Measurements from ENCODE around the gene GAREM1.

Gene GAREM1

DNA sequence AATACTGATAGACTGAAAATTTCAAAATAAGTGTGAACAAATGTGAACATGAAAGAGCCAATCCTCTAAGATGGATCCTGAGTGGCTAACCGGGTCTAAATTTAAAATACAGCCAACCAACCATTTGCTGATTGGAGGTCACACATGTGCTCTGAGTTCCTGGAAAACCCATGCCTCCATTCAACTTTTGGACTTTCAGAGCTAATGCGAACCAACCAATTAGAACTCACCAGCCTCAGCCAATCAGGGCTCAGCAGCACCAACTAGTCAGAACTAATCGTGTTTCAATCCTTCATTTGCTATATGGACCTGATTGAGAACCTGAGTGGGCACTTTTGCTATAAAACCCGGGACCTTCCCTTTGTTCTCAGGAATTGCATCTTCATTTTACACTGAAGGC is 169.3 kb downstream of the GAREM1 start:
- Histone ChIP-seq H3K4me1 (ENCODE audit: control insufficient read depth in 2 of 2, insufficient read depth in 1 of 2, low read depth in 1 of 2, low read length in 2 of 2) (no peaks in the 10 kb centered on the region), H3K27me3 (ENCODE audit: control insufficient read depth in 3 of 3, insufficient read depth in 3 of 3, low read depth in 1 of 3, low read length in 3 of 3) (no peaks in the 10 kb centered on the region), H3K4ac (ENCODE audit: low read length) (no peak overlapping the region), H2AK5ac (ENCODE audit: low read depth, low read length) (no peak overlapping the region), H3K9ac (ENCODE audit: low read depth, low read length, poor library complexity) (no peak overlapping the region), H2AFZ (ENCODE audit: low read length) (no peak overlapping the region), H4K8ac (ENCODE audit: low read depth, low read length) (no peak overlapping the region), H3K36me3 (replicated peaks in 1 of 2; ENCODE audit: control insufficient read depth in 2 of 2, insufficient read depth in 2 of 2, low read length in 2 of 2) (peaks cover 0 to 1% of the 10 kb centered on the region in 2 donors), H3K23ac (ENCODE audit: low read depth, low read length, poor library complexity) (no peak overlapping the region), H2BK15ac (ENCODE audit: low read length) (no peak overlapping the region), H4K91ac (ENCODE audit: low read depth, low read length, poor library complexity) (no peak overlapping the region), H2BK120ac (ENCODE audit: low read depth, low read length) (no peak overlapping the region), H3K18ac (ENCODE audit: low read length) (no peak overlapping the region), H3K4me2 (ENCODE audit: insufficient read depth, low read length, poor library complexity, severe bottlenecking) (no peak overlapping the region), H3K27ac (replicated peaks; ENCODE audit: low read length) (no peak overlapping the region), H3K4me3 (ENCODE audit: low read length in 2 of 2) (no peak overlapping the region), H2BK5ac (ENCODE audit: low read length) (no peak overlapping the region), H3K14ac (ENCODE audit: low read length) (no peak overlapping the region), H2BK12ac (ENCODE audit: low read length) (no peak overlapping the region), H3K9me3 (replicated peaks in 1 of 2; ENCODE audit: control insufficient read depth in 2 of 2, insufficient read depth in 1 of 2, low read depth in 1 of 2, low read length in 2 of 2) (no peaks in the 10 kb centered on the region), H3K79me1 (ENCODE audit: low read depth, low read length) (no peaks in the 10 kb centered on the region)
- no peak for DNase-seq (ENCODE audit: low spot score)
- no CpG with 5 or more reads among the region's 4 CpGs for WGBS, 2 donors (ENCODE audit: extremely low coverage in 2 of 2, insufficient read length in 2 of 2, insufficient replicate concordance in 1 of 2)

DNA sequence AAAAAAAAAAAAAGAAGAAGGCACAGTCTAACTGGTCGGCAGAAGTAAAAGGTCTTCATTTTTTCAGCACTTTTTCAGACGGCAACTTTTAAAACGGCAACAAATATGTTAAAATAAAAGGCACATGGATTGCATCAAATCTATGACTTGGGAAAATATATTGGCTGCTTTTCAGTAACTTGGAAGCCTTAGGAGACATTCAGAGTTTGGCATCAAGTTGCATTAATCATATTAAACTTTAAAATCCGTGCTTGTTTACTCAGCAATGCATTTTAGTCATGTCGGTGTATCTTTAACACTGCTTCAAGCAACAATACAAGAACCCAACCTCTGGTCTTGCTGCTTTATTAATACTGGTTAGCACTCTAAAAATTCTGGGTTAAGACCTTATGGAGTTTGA is 169.8 kb downstream of the GAREM1 start:
- no CpG with 5 or more reads among the region's 5 CpGs for WGBS, 2 donors (ENCODE audit: extremely low coverage in 2 of 2, insufficient read length in 2 of 2, insufficient replicate concordance in 1 of 2)
- Histone ChIP-seq H4K91ac (ENCODE audit: low read depth, low read length, poor library complexity) (no peak overlapping the region), H2BK15ac (ENCODE audit: low read length) (no peak overlapping the region), H3K23ac (ENCODE audit: low read depth, low read length, poor library complexity) (no peak overlapping the region), H3K4me3 (ENCODE audit: low read length in 2 of 2) (no peak overlapping the region), H2BK5ac (ENCODE audit: low read length) (no peak overlapping the region), H3K36me3 (replicated peaks in 1 of 2; ENCODE audit: control insufficient read depth in 2 of 2, insufficient read depth in 2 of 2, low read length in 2 of 2) (peaks cover 0 to 1% of the 10 kb centered on the region in 2 donors), H3K79me1 (ENCODE audit: low read depth, low read length) (no peaks in the 10 kb centered on the region), H3K4me1 (ENCODE audit: control insufficient read depth in 2 of 2, insufficient read depth in 1 of 2, low read depth in 1 of 2, low read length in 2 of 2) (no peaks in the 10 kb centered on the region), H3K27me3 (ENCODE audit: control insufficient read depth in 3 of 3, insufficient read depth in 3 of 3, low read depth in 1 of 3, low read length in 3 of 3) (no peaks in the 10 kb centered on the region), H2AFZ (ENCODE audit: low read length) (no peak overlapping the region), H3K14ac (ENCODE audit: low read length) (no peak overlapping the region), H3K4me2 (ENCODE audit: insufficient read depth, low read length, poor library complexity, severe bottlenecking) (no peak overlapping the region), H3K9me3 (replicated peaks in 1 of 2; ENCODE audit: control insufficient read depth in 2 of 2, insufficient read depth in 1 of 2, low read depth in 1 of 2, low read length in 2 of 2) (no peaks in the 10 kb centered on the region), H2BK120ac (ENCODE audit: low read depth, low read length) (no peak overlapping the region), H2BK12ac (ENCODE audit: low read length) (no peak overlapping the region), H4K8ac (ENCODE audit: low read depth, low read length) (no peak overlapping the region), H3K27ac (replicated peaks; ENCODE audit: low read length) (no peak overlapping the region), H2AK5ac (ENCODE audit: low read depth, low read length) (no peak overlapping the region), H3K4ac (ENCODE audit: low read length) (no peak overlapping the region), H3K9ac (ENCODE audit: low read depth, low read length, poor library complexity) (no peak overlapping the region), H3K18ac (ENCODE audit: low read length) (no peak overlapping the region)
- no peak for DNase-seq (ENCODE audit: low spot score)

DNA sequence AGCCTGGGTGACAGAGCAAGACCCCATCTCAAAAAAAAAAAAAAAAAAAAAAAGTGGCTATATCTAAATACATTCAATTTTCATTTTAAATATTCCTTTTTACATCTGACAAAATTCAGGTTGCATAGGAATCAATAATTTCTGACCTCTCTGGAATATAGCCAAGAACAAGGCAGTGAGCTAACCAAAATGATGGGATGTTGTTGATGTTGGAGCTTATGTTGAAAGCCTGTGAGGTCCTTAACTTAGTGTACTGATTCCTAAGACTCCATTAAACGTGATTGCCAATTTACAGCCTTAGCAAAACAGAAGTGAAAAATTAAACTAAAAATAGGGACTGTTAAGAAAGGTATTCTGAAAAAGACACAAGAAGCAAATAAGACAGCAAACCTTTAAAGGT is 171.2 kb downstream of the GAREM1 start:
- no peak overlapping the region for H2BK12ac ChIP-seq (ENCODE audit: low read length)
- no peak overlapping the region for H2BK120ac ChIP-seq (ENCODE audit: low read depth, low read length)
- no peak overlapping the region for H2BK5ac ChIP-seq (ENCODE audit: low read length)
- no peak overlapping the region for H3K4me2 ChIP-seq (ENCODE audit: insufficient read depth, low read length, poor library complexity, severe bottlenecking)
- no peak overlapping the region for H3K27ac ChIP-seq (replicated peaks; ENCODE audit: low read length)
- H3K4me1 ChIP-seq (ENCODE audit: control insufficient read depth in 2 of 2, insufficient read depth in 1 of 2, low read depth in 1 of 2, low read length in 2 of 2): no peaks in the 10 kb centered on the region
- no peak overlapping the region for H4K8ac ChIP-seq (ENCODE audit: low read depth, low read length)
- no peak overlapping the region for H3K14ac ChIP-seq (ENCODE audit: low read length)
- H3K27me3 ChIP-seq (ENCODE audit: control insufficient read depth in 3 of 3, insufficient read depth in 3 of 3, low read depth in 1 of 3, low read length in 3 of 3): no peaks in the 10 kb centered on the region
- H2AK5ac ChIP-seq (ENCODE audit: low read depth, low read length): no peak overlapping the region
- H3K18ac ChIP-seq (ENCODE audit: low read length): no peak overlapping the region
- H3K79me1 ChIP-seq (ENCODE audit: low read depth, low read length): no peaks in the 10 kb centered on the region
- no peak overlapping the region for H3K23ac ChIP-seq (ENCODE audit: low read depth, low read length, poor library complexity)
- no peak overlapping the region for H4K91ac ChIP-seq (ENCODE audit: low read depth, low read length, poor library complexity)
- no peak overlapping the region for H3K9ac ChIP-seq (ENCODE audit: low read depth, low read length, poor library complexity)
- no peaks in the 10 kb centered on the region for H3K36me3 ChIP-seq (replicated peaks in 1 of 2; ENCODE audit: control insufficient read depth in 2 of 2, insufficient read depth in 2 of 2, low read length in 2 of 2)
- no peak for DNase-seq (ENCODE audit: low spot score)
- no peak overlapping the region for H2AFZ ChIP-seq (ENCODE audit: low read length)
- H3K4me3 ChIP-seq (ENCODE audit: low read length in 2 of 2): no peak overlapping the region
- no peaks in the 10 kb centered on the region for H3K9me3 ChIP-seq (replicated peaks in 1 of 2; ENCODE audit: control insufficient read depth in 2 of 2, insufficient read depth in 1 of 2, low read depth in 1 of 2, low read length in 2 of 2)
- WGBS, 2 donors (ENCODE audit: extremely low coverage in 2 of 2, insufficient read length in 2 of 2, insufficient replicate concordance in 1 of 2): no CpG with 5 or more reads among the region's 1 CpG
- no peak overlapping the region for H2BK15ac ChIP-seq (ENCODE audit: low read length)
- no peak overlapping the region for H3K4ac ChIP-seq (ENCODE audit: low read length)

DNA sequence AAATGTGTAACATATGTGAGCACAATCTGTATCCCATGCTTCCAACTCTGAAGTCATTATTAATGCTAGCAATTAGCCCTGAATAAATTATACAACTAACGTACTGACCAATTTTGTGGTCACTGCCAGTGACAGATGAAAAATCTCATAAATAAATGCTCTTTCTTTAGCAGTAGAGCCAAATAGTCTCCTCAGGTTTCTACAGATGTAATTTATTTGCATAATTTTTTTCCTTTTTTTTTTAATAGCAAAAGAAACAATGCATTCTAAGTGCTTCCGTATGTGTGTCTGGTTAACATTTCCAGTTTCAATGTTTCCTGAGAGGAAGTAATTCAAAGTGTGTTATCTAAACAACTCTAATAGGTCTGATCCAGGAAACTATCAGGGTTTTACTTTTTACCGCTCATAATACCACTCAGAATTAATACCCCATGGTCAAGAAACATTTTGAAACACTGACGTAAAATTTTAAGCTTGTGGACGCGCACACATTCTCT is 172.5 kb downstream of the GAREM1 start:
- no peak overlapping the region for H3K4ac ChIP-seq (ENCODE audit: low read length)
- no peak overlapping the region for H3K4me3 ChIP-seq (ENCODE audit: low read length in 2 of 2)
- H2BK15ac ChIP-seq (ENCODE audit: low read length): no peak overlapping the region
- DNase-seq (ENCODE audit: low spot score): no peak
- WGBS, 2 donors (ENCODE audit: extremely low coverage in 2 of 2, insufficient read length in 2 of 2, insufficient replicate concordance in 1 of 2): no CpG with 5 or more reads among the region's 6 CpGs
- H2BK5ac ChIP-seq (ENCODE audit: low read length): no peak overlapping the region
- no peak overlapping the region for H4K91ac ChIP-seq (ENCODE audit: low read depth, low read length, poor library complexity)
- no peak overlapping the region for H4K8ac ChIP-seq (ENCODE audit: low read depth, low read length)
- H3K23ac ChIP-seq (ENCODE audit: low read depth, low read length, poor library complexity): no peak overlapping the region
- H3K14ac ChIP-seq (ENCODE audit: low read length): no peak overlapping the region
- no peak overlapping the region for H2BK12ac ChIP-seq (ENCODE audit: low read length)
- H3K36me3 ChIP-seq (replicated peaks in 1 of 2; ENCODE audit: control insufficient read depth in 2 of 2, insufficient read depth in 2 of 2, low read length in 2 of 2): no peaks in the 10 kb centered on the region
- no peaks in the 10 kb centered on the region for H3K79me1 ChIP-seq (ENCODE audit: low read depth, low read length)
- no peak overlapping the region for H3K4me2 ChIP-seq (ENCODE audit: insufficient read depth, low read length, poor library complexity, severe bottlenecking)
- no peak overlapping the region for H3K9ac ChIP-seq (ENCODE audit: low read depth, low read length, poor library complexity)
- H3K18ac ChIP-seq (ENCODE audit: low read length): no peak overlapping the region
- no peak overlapping the region for H3K27ac ChIP-seq (replicated peaks; ENCODE audit: low read length)
- no peaks in the 10 kb centered on the region for H3K9me3 ChIP-seq (replicated peaks in 1 of 2; ENCODE audit: control insufficient read depth in 2 of 2, insufficient read depth in 1 of 2, low read depth in 1 of 2, low read length in 2 of 2)
- no peak overlapping the region for H2AK5ac ChIP-seq (ENCODE audit: low read depth, low read length)
- no peaks in the 10 kb centered on the region for H3K4me1 ChIP-seq (ENCODE audit: control insufficient read depth in 2 of 2, insufficient read depth in 1 of 2, low read depth in 1 of 2, low read length in 2 of 2)
- no peaks in the 10 kb centered on the region for H3K27me3 ChIP-seq (ENCODE audit: control insufficient read depth in 3 of 3, insufficient read depth in 3 of 3, low read depth in 1 of 3, low read length in 3 of 3)
- H2BK120ac ChIP-seq (ENCODE audit: low read depth, low read length): no peak overlapping the region
- H2AFZ ChIP-seq (ENCODE audit: low read length): no peak overlapping the region

Data from neuronal stem cell (in vitro differentiated cells).